Gastrocnemius medialis (tissue), 4 donors: ENCODE data around the gene EXD3.

ENCODE experiments used
- POLR2A ChIP-seq, 2 donors: fragments of 450-650 bp; IDR thresholded peaks; one replicate each; pipeline ENCODE4 v1.6.1; 2017; ENCODE audit warnings: antibody characterized with exemption in 2 of 2, mild to moderate bottlenecking in 2 of 2, moderate library complexity in 2 of 2
- TF ChIP-seq, protein P1 (sequence below), 5 experiments: fragments of 450-650 bp in 3 of 5; fragments of 200-600 bp in 2 of 5; sonication (generic) in 2 of 5; IDR thresholded peaks in 4 of 5; conservative IDR thresholded peaks in 1 of 5; 1 replicate in 4 of 5; 2 replicates in 1 of 5; pipeline ENCODE4 v1.5.1; 2016 to 2019; ENCODE audit warnings: antibody characterized with exemption in 5 of 5, mild to moderate bottlenecking in 3 of 5, moderate library complexity in 3 of 5

DNA sequence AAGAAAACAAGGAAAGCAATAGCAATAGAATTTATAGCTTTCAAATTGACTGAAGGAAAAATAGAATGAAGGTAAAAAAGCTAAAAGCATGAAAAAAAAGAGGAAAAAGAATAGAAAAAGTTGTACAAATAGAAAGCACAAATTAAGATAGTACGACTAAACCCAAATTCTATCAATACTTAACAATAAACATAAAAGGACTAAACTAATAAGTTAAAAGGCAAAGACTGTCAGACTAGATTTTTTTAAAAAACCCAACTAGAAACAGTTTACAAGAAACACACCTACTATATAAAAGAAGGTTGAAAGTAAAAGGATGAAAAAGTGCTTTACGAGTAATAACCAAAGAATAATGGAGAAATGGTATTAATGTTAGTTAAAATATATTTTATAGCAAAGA is 86.2 kb downstream of the EXD3 start:
- TF ChIP-seq, protein P1, sequence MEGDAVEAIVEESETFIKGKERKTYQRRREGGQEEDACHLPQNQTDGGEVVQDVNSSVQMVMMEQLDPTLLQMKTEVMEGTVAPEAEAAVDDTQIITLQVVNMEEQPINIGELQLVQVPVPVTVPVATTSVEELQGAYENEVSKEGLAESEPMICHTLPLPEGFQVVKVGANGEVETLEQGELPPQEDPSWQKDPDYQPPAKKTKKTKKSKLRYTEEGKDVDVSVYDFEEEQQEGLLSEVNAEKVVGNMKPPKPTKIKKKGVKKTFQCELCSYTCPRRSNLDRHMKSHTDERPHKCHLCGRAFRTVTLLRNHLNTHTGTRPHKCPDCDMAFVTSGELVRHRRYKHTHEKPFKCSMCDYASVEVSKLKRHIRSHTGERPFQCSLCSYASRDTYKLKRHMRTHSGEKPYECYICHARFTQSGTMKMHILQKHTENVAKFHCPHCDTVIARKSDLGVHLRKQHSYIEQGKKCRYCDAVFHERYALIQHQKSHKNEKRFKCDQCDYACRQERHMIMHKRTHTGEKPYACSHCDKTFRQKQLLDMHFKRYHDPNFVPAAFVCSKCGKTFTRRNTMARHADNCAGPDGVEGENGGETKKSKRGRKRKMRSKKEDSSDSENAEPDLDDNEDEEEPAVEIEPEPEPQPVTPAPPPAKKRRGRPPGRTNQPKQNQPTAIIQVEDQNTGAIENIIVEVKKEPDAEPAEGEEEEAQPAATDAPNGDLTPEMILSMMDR (IDR thresholded peaks at IDR 0.05 in 4 of 5, conservative IDR thresholded peaks at IDR 0.05 in 1 of 5): no peak
- TF ChIP-seq POLR2A (IDR thresholded peaks at IDR 0.05): no peak
